Erythroblast (primary cell): Measurements from ENCODE around the gene PDGFD.

Source experiments
- GATA1 ChIP-seq: IDR thresholded peaks from 2 replicates; pipeline ENCODE4 v1.6.1; 2011; ENCODE audit warnings: low read depth, mild to moderate bottlenecking, control low read depth, low read length, moderate library complexity
- POLR2A ChIP-seq: IDR thresholded peaks from 2 replicates; pipeline ENCODE4 v1.6.1; 2011; ENCODE audit warnings: mild to moderate bottlenecking, low read length

DNA sequence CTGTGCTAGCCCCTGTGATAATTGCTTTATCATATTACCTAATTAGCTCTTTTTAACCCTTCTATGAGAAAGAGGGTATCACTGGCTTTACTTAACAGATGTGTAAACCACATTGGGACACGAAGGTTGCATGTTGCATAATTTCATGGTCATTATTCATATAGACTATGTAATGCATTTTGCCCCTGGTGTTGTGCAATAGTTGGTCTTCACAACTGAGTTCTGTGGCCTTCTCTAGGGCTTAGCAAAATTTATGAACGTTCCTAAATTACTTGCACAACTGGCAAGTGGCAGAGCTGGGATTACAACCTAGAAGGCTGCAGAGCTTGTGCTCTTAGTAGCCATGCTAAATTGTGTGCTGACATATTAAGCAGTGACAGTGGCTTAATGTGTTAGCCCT lies 34.6 kb upstream of the PDGFD start:
- TF ChIP-seq POLR2A (no peak), GATA1 (no peak)
